Loucy (cell line): Measurements from ENCODE around the gene MYBPHL.

Source experiments
- CTCF ChIP-seq: fragments of 200-600 bp; sonication (generic); conservative IDR thresholded peaks from 2 replicates; pipeline ENCODE4 v1.5.1; 2014; ENCODE audit warnings: mild to moderate bottlenecking, antibody characterized with exemption, low read length
- EZH2phosphoT487 ChIP-seq: fragments of 200-600 bp; IDR thresholded peaks from 2 replicates; pipeline ENCODE4 v1.6.1; 2018; ENCODE audit warnings: antibody characterized with exemption, mild to moderate bottlenecking, moderate library complexity, borderline replicate concordance

GRCh38 chr1:109347511-109347910 lies 40.7 kb upstream of the MYBPHL start:
- no peak for TF ChIP-seq CTCF
- no peak for TF ChIP-seq EZH2phosphoT487
